Neuronal stem cell (in vitro differentiated cells): Measurements from ENCODE around the gene IQCE.

Experiments used
- DNase-seq: peaks from one replicate; pipeline ENCODE4 v3.0.0-alpha.2; 2013; ENCODE audit warnings: low spot score
- H2AFZ ChIP-seq: one replicate; pipeline ENCODE4 v1.6.1; 2013; ENCODE audit warnings: mild to moderate bottlenecking, low read length, inconsistent platforms
- H2AK5ac ChIP-seq: 2 replicates; pipeline ENCODE4 v1.6.1; 2013; ENCODE audit warnings: low read depth, mild to moderate bottlenecking, inconsistent platforms, low read length, moderate library complexity, mixed read lengths
- H2BK120ac ChIP-seq: 2 replicates; pipeline ENCODE4 v1.6.1; 2013; ENCODE audit warnings: low read depth, mild to moderate bottlenecking, inconsistent platforms, low read length, moderate library complexity, mixed read lengths
- H2BK12ac ChIP-seq: one replicate; pipeline ENCODE4 v1.6.1; 2013; ENCODE audit warnings: low read length, inconsistent platforms
- H2BK15ac ChIP-seq: 2 replicates; pipeline ENCODE4 v1.6.1; 2013; ENCODE audit warnings: mild to moderate bottlenecking, low read length, inconsistent platforms, mixed read lengths
- H2BK5ac ChIP-seq: one replicate; pipeline ENCODE4 v1.6.1; 2013; ENCODE audit warnings: inconsistent platforms, mild to moderate bottlenecking, low read length, moderate library complexity
- H3K14ac ChIP-seq: one replicate; pipeline ENCODE4 v1.6.1; 2013; ENCODE audit warnings: low read length, inconsistent platforms
- H3K18ac ChIP-seq: 2 replicates; pipeline ENCODE4 v1.6.1; 2013; ENCODE audit warnings: low read length, inconsistent platforms
- H3K23ac ChIP-seq: 2 replicates; pipeline ENCODE4 v1.6.1; 2013; ENCODE audit warnings: low read depth, mild to moderate bottlenecking, mixed read lengths, low read length, inconsistent platforms; ENCODE audit not compliant: poor library complexity
- H3K27ac ChIP-seq: replicated peaks from 3 replicates; pipeline ENCODE4 v1.5.1; 2013; ENCODE audit warnings: low read length, inconsistent platforms
- H3K27me3 ChIP-seq, 3 experiments: 2 replicates each; pipeline ENCODE4 v1.6.1; 2013; ENCODE audit warnings: low read length in 3 of 3, mild to moderate bottlenecking in 2 of 3, inconsistent platforms in 1 of 3, low read depth in 1 of 3, mixed read lengths in 1 of 3, moderate library complexity in 1 of 3; ENCODE audit not compliant: control insufficient read depth in 3 of 3, insufficient read depth in 3 of 3
- H3K36me3 ChIP-seq, 2 donors: replicated peaks in 1 of 2; 2 replicates each; pipeline ENCODE4 v1.6.1; 2013; ENCODE audit warnings: low read length in 2 of 2; ENCODE audit not compliant: control insufficient read depth in 2 of 2, insufficient read depth in 2 of 2
- H3K4ac ChIP-seq: 2 replicates; pipeline ENCODE4 v1.6.1; 2013; ENCODE audit warnings: inconsistent platforms, mild to moderate bottlenecking, low read length, moderate library complexity
- H3K4me1 ChIP-seq, 2 donors: 1 replicate in 1 of 2; 2 replicates in 1 of 2; pipeline ENCODE4 v1.6.1; 2013; ENCODE audit warnings: low read length in 2 of 2, low read depth in 1 of 2; ENCODE audit not compliant: control insufficient read depth in 2 of 2, insufficient read depth in 1 of 2
- H3K4me2 ChIP-seq: one replicate; pipeline ENCODE4 v1.6.1; 2013; ENCODE audit warnings: mild to moderate bottlenecking, low read length, inconsistent platforms; ENCODE audit not compliant: insufficient read depth, poor library complexity, severe bottlenecking
- H3K4me3 ChIP-seq, 2 donors: 2 replicates each; pipeline ENCODE4 v1.5.1; 2013; ENCODE audit warnings: low read length in 2 of 2, mild to moderate bottlenecking in 2 of 2, inconsistent platforms in 1 of 2, moderate library complexity in 1 of 2
- H3K79me1 ChIP-seq: one replicate; pipeline ENCODE4 v1.6.1; 2013; ENCODE audit warnings: low read depth, mild to moderate bottlenecking, inconsistent platforms, low read length, moderate library complexity
- H3K9ac ChIP-seq: one replicate; pipeline ENCODE4 v1.6.1; 2013; ENCODE audit warnings: mild to moderate bottlenecking, low read depth, low read length, inconsistent platforms; ENCODE audit not compliant: poor library complexity
- H3K9me3 ChIP-seq, 2 donors: replicated peaks in 1 of 2; 2 replicates each; pipeline versions ENCODE3 to v1.6.1; 2013; ENCODE audit warnings: low read length in 2 of 2, mild to moderate bottlenecking in 2 of 2, inconsistent platforms in 1 of 2, low read depth in 1 of 2, mixed read lengths in 1 of 2, moderate library complexity in 1 of 2; ENCODE audit not compliant: control insufficient read depth in 2 of 2, insufficient read depth in 1 of 2
- H4K8ac ChIP-seq: one replicate; pipeline ENCODE4 v1.6.1; 2013; ENCODE audit warnings: low read depth, mild to moderate bottlenecking, inconsistent platforms, low read length, moderate library complexity
- H4K91ac ChIP-seq: one replicate; pipeline ENCODE4 v1.6.1; 2013; ENCODE audit warnings: low read length, low read depth, mild to moderate bottlenecking, inconsistent platforms; ENCODE audit not compliant: poor library complexity
- WGBS, 2 donors: extraction: QIAGEN DNeasy Blood & Tissue Kit; methylation state at CpG; one replicate each; pipeline ENCODE4 v1.1.7; 2013; ENCODE audit warnings: missing lambda C conversion rate in 2 of 2, mixed read lengths in 1 of 2; ENCODE audit not compliant: insufficient read length in 2 of 2, insufficient replicate concordance in 1 of 2; ENCODE audit errors: extremely low coverage in 2 of 2; 5-methylcytosine and 5-hydroxymethylcytosine counted together

The IQCE gene

DNA sequence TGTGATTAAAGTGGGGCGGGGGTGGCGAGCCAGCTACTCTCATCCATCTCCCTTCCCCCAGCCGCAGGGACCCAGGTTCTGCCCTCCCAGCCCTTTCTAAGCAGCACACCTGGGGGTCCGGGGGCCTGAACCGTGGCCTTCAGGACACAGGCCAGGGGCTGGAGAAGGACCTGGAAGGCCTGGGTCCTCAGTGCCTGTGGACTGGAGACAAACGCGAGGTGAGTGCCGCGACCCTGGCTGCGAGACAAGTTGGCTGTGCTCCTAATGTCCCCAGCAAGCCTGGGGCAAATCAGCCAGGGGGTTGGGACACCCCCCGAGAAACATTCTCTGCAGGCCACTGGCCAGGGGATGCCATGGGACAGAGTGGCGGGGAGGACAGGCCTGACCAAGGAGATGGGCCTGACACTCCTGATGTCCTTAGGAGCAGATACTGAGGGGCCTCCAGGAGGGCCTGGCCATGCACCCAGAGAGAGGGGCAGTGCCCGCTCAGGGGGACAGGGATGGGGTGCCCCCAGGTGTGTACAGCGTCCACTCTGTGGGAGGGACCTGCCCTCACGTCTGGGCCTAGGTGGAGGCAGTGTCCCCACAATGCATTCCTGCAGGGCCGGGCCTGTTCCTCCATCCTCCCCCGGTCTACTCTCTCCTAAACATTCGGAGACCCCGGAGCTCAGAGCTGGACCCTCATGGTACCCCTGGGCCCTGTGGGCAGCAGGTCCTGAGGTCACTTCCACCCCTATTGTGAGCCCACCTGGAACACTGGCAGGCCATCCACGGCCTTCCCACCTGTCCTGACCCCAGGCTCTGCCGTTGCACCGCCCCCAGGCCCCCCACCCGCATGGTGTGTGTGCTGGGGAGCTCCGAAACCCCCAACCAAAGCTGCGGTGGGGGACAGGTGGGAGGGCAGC lies 16.5 kb upstream of the IQCE start:
- Histone ChIP-seq H3K4me3 (no peak overlapping the region), H3K79me1 (peaks cover 6% of the 10 kb centered on the region), H3K18ac (peak overlapping the region; percentile 83), H4K91ac (no peak overlapping the region), H3K9me3 (no peaks in the 10 kb centered on the region), H3K14ac (peak overlapping the region; percentile 38), H3K4me2 (no peak overlapping the region), H3K9ac (no peak overlapping the region), H3K4ac (no peak overlapping the region), H3K4me1 (no peaks in the 10 kb centered on the region), H4K8ac (no peak overlapping the region), H2BK15ac (no peak overlapping the region), H2AK5ac (peak overlapping the region; percentile 70), H2BK12ac (no peak overlapping the region), H3K27me3 (no peaks in the 10 kb centered on the region), H3K27ac (no peak overlapping the region), H2BK5ac (peak overlapping the region; percentile 66), H3K36me3 (peaks cover 51 to 92% of the 10 kb centered on the region in 2 donors), H2AFZ (no peak overlapping the region), H3K23ac (peak overlapping the region; percentile 55), H2BK120ac (no peak overlapping the region)
- no CpG with 5 or more reads among the region's 25 CpGs for WGBS, 2 donors
- DNase-seq, result no peak

DNA sequence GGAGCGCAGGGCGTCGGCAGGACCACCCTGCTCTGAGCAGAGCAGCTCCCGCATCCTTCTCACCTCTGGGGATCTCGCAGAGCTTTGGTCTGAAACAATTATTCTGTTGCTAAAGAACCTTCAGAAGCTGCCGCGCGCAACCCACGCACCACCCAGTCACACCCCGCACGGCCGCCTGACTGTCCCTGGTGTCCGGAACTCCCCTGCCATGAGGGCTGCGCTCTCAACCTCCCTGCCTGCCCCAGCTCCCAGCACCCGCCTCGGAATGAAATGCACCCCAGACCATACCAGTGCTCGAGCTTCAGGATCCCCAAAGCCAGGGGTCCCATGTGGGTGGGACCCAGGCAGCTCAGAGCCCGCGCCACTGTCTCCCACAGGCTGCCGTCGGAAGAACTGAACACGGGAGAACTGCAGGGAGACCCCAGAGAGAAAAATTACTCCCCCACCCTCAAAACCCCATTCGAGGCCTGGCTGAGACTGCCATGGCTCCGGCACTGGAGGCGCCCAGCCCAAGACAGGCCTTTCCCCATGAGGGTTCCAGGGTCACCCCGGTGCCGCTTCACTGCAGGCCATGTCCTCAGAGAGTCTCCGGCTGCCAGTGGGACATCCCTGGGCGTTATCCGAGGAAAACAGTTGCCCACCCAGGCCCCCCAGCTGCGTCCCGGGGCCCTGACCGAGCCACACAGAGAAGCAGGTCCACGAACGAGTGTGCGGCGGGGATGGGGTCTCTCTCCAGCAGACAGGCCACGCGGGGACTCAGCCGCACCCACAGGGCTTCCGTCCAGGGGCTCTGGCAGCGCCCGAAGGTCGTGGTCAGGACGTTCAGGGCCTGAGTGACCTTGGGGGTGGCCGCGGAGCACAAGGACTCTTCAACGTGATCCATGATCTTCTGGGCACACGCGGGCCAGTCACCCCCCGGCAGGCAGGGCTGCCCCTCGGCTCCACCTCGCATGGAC lies 15.6 kb upstream of the IQCE start:
- peak overlapping the region; percentile 83 for H3K18ac ChIP-seq
- WGBS, 2 donors, result no CpG with 5 or more reads among the region's 53 CpGs
- H3K36me3 ChIP-seq, result peaks cover 50 to 94% of the 10 kb centered on the region in 2 donors
- peak overlapping the region; percentile 70 for H2AK5ac ChIP-seq
- H3K4me3 ChIP-seq, result no peak overlapping the region
- peaks cover 4% of the 10 kb centered on the region for H3K79me1 ChIP-seq
- no peak overlapping the region for H2BK15ac ChIP-seq
- no peak overlapping the region for H2BK12ac ChIP-seq
- H2BK5ac ChIP-seq, result no peak overlapping the region
- H3K4ac ChIP-seq, result no peak overlapping the region
- no peaks in the 10 kb centered on the region for H3K4me1 ChIP-seq
- H4K91ac ChIP-seq, result no peak overlapping the region
- no peak overlapping the region for H3K4me2 ChIP-seq
- H3K14ac ChIP-seq, result no peak overlapping the region
- peak overlapping the region; percentile 65 for H3K23ac ChIP-seq
- no peak overlapping the region for H3K27ac ChIP-seq
- H2AFZ ChIP-seq, result no peak overlapping the region
- H3K9ac ChIP-seq, result no peak overlapping the region
- H2BK120ac ChIP-seq, result no peak overlapping the region
- H3K9me3 ChIP-seq, result no peaks in the 10 kb centered on the region
- no peak for DNase-seq
- no peaks in the 10 kb centered on the region for H3K27me3 ChIP-seq
- H4K8ac ChIP-seq, result no peak overlapping the region

- no peak overlapping the region for H2AK5ac ChIP-seq
- H3K9me3 ChIP-seq, result no peaks in the 10 kb centered on the region
- no peak overlapping the region for H2BK120ac ChIP-seq
- H3K36me3 ChIP-seq, result peaks cover 38 to 94% of the 10 kb centered on the region in 2 donors
- peak overlapping the region; percentile 25 for H3K23ac ChIP-seq
- H3K27ac ChIP-seq, result peak overlapping the region; percentile 3
- WGBS, 2 donors, result no CpG with 5 or more reads among the region's 23 CpGs
- no peak overlapping the region for H2BK5ac ChIP-seq
- peak overlapping the region; percentile 72 for H3K9ac ChIP-seq
- no peak overlapping the region for H3K4me2 ChIP-seq
- no peak overlapping the region for H4K91ac ChIP-seq
- no peak overlapping the region for H3K14ac ChIP-seq
- no peak for DNase-seq
- no peak overlapping the region for H3K4ac ChIP-seq
- H2BK12ac ChIP-seq, result no peak overlapping the region
- peak overlapping the region; percentile 64 for H3K18ac ChIP-seq
- no peaks in the 10 kb centered on the region for H3K4me1 ChIP-seq
- peaks cover 4% of the 10 kb centered on the region for H3K79me1 ChIP-seq
- no peak overlapping the region for H2BK15ac ChIP-seq
- H3K4me3 ChIP-seq, result no peak overlapping the region
- no peak overlapping the region for H4K8ac ChIP-seq
- H3K27me3 ChIP-seq, result no peaks in the 10 kb centered on the region
- H2AFZ ChIP-seq, result no peak overlapping the region
Measured at GRCh38 chr7:2544541-2545188, 14.1 kb upstream of the IQCE start.
